ENCODE data around the gene ATP6V0C.

ATP6V0C gene

DNA sequence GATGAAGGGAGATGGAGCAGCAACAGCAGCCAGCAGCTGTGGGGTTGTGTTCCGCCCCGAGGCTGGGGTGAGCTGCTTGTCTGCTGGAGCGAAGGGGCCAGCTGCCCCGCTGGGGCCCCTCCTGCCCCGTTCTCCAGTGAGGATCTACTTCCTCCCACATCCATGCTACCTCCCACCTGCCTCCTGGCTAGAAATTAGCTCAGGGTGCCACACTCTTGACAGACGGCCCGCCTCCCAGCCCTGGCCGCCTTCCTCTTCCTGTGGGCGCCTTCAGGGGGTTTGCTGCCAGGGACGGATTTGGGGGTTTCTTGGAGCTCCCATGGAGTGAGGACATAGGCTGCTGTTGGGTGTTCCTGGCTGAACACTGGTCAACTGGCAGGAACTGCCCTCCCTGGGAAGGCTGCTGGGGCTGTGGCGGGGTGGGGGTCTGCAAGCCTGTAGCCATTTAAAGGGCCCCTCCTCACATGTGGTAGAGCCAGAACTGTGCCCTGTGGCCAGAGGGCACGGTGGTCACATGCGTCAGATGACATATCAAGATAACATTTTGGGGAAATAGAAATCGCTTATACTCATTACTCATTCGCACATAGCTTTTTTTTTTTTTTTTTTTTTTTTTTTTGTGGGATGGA is 25.7 kb upstream of the ATP6V0C start:
- in situ Hi-C loops (cut with MboI; ENCODE audit: low sequenced_read_pairs): loop anchor here (10.0 to 25.0 kb wide), 2 partner anchors 63 to 476 kb away; partner anchors contain the start of genes CCNF, NPW and ZNF598

- in situ Hi-C loops (cut with MboI; ENCODE audit: low sequenced_read_pairs): loop anchor here (10.0 to 25.0 kb wide), 2 partner anchors 65 to 477 kb away; partner anchors contain the start of genes CCNF, NPW and ZNF598
Observed at GRCh38 chr16:2489581-2489980, 24.2 kb upstream of the ATP6V0C start.

GRCh38 chr16:2490190-2491105 is 23.3 kb upstream of the ATP6V0C start:
- in situ Hi-C loops (cut with MboI; ENCODE audit: low sequenced_read_pairs): loop anchor here (25.0 kb wide), 1 partner anchor 478 kb away; the partner anchor contains the start of genes NPW and ZNF598

DNA sequence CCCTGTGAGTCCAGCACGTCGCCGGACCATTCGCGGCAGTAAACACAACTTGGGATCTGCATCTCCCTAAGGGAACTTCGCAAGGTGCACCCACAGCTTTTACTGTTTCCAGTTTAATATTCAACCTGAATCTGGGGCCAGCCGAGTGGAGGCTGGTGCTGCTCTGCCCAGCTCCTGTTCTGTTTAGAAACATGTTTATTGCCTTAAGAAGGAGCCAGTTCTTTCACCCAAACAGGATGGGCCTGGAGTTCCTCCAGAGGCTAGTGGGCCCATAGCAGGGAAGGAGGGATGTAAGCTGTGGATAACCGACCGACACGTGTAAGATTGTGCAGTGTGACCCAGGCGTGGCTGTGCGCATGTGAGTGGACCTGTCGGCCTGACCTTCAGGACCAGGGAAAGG is 21.5 kb upstream of the ATP6V0C start:
- in situ Hi-C loops (cut with MboI; ENCODE audit: low sequenced_read_pairs): loop anchor here (25.0 kb wide), 1 partner anchor 480 kb away; the partner anchor contains the start of genes NPW and ZNF598

DNA sequence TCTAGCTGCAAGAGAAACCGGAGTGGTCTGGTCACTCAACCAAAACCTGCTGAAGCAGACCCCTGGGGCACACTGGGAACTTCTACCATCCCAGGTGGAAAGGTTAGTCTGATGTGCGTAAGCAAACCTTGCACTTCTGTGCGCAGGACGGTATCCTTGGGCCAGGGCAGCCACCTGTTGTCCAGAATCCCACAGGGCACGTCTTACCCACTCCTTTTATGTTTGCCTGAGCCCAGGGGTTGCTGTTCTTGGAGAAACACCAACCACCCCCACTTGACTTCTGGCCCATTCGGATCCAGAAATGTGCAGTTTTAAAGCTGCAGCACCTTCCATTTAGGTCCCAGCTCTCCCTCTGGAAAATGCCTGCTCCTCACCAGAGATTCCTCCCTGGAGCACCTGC is 20.1 kb upstream of the ATP6V0C start:
- in situ Hi-C loops (cut with MboI; ENCODE audit: low sequenced_read_pairs): loop anchor here (25.0 kb wide), 1 partner anchor 481 kb away; the partner anchor contains the start of genes NPW and ZNF598

DNA sequence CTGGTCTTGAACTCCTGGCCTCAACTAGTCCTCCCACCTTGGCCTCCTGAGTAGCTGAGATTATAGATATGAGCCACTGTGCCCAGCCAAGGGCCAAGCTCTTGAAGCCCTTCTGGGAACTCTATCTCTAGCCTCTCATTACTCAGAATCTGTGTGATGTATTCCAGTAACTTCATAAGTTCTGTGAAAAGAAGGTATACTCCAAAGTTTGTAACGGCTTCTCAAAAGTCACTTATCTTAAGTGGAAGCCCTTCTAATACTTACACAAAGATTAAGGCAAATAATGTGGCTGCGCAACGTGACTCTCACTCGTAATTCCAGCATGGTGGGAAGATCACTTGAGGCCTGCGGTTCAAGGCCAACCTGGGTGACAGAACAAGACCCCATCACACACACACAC is 19.1 kb upstream of the ATP6V0C start:
- in situ Hi-C loops (cut with MboI; ENCODE audit: low sequenced_read_pairs): loop anchor here (25.0 kb wide), 1 partner anchor 482 kb away; the partner anchor contains the start of genes NPW and ZNF598

- in situ Hi-C loops (cut with MboI; ENCODE audit: low sequenced_read_pairs): loop anchor here (25.0 kb wide), 1 partner anchor 483 kb away; the partner anchor contains the start of genes NPW and ZNF598
Observed at GRCh38 chr16:2495041-2495440, 18.7 kb upstream of the ATP6V0C start.

DNA sequence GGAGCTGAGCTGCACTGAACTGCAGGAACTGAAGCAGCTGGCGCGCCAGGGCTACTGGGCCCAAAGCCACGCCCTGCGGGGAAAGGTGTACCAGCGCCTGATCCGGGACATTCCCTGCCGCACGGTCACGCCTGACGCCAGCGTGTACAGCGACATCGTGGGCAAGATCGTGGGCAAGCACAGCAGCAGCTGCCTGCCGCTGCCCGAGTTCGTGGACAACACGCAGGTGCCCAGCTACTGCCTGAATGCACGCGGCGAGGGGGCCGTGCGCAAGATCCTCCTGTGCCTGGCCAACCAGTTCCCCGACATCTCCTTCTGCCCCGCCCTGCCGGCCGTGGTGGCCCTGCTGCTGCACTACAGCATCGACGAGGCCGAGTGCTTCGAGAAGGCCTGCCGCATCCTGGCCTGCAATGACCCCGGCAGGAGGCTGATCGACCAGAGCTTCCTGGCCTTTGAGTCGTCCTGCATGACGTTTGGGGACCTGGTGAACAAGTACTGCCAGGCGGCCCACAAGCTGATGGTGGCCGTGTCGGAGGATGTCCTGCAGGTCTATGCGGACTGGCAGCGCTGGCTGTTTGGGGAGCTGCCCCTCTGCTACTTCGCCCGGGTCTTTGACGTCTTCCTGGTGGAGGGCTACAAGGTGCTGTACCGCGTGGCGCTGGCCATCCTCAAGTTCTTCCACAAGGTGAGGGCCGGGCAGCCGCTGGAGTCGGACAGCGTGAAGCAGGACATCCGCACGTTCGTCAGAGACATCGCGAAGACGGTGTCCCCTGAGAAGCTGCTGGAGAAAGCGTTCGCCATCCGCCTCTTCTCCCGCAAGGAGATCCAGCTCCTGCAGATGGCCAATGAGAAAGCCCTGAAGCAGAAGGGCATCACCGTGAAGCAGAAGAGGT is 17.3 kb upstream of the ATP6V0C start:
- in situ Hi-C loops (cut with MboI; ENCODE audit: low sequenced_read_pairs): loop anchor here (25.0 kb wide), 1 partner anchor 484 kb away; the partner anchor contains the start of genes NPW and ZNF598

- in situ Hi-C loops (cut with MboI; ENCODE audit: low sequenced_read_pairs): loop anchor here (25.0 kb wide), 1 partner anchor 485 kb away; the partner anchor contains the start of genes NPW and ZNF598
Observed at GRCh38 chr16:2497116-2497630, 16.6 kb upstream of the ATP6V0C start.

- in situ Hi-C loops (cut with MboI; ENCODE audit: low sequenced_read_pairs): loop anchor here (25.0 kb wide), 1 partner anchor 486 kb away; the partner anchor contains the start of genes NPW and ZNF598
Observed at GRCh38 chr16:2497695-2498484, 15.9 kb upstream of the ATP6V0C start.

- in situ Hi-C loops (cut with MboI; ENCODE audit: low sequenced_read_pairs): loop anchor here (25.0 kb wide), 1 partner anchor 486 kb away; the partner anchor contains the start of genes NPW and ZNF598
Observed at GRCh38 chr16:2498531-2499253, 15.1 kb upstream of the ATP6V0C start.

DNA sequence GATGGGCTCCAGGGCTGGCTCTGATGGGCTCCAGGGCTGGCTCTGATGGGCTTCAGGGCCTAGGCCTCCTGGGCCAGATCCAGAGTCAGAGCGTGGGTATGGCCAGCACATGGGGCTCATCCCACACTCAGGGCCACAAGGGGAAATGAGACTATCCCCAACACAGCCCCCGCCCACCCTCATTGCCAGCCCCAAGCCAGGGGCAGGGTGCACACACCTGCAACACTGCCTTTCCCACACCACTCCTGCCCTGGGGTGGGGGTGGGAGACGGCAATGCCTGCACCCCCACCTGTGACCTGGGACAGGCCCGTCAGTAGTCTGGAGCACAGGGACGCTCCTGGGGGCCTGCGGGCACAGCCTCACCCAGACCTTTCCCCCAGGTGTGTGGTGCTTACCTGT is 14.3 kb upstream of the ATP6V0C start:
- in situ Hi-C loops (cut with MboI; ENCODE audit: low sequenced_read_pairs): loop anchor here (25.0 kb wide), 1 partner anchor 487 kb away; the partner anchor contains the start of genes NPW and ZNF598

DNA sequence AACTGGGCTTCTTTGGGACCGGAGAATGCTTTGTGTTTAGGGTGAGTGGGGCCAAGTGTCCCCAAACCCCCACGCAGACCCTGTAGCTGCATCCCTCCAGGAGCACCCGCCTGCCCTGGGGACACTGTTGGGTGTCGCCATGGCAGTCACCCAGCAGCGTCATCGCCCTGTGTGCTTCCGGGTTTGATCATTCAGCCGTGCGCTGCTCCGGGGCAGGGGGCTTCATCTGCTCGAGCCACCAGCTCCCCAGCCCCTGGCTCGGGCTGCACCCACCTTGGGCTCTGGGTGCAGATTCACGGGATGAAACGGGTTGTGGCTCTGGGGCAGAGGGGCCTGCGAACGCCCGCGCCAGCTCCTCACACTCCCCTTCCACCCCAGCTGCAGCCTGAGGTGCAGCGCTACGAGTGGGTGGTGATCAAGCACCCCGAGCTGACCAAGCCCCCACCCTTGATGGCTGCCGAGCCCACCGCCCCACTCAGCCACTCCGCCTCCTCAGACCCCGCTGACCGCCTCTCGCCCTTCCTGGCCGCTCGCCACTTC is 13.8 kb upstream of the ATP6V0C start:
- in situ Hi-C loops (cut with MboI; ENCODE audit: low sequenced_read_pairs): loop anchor here (25.0 kb wide), 1 partner anchor 488 kb away; the partner anchor contains the start of genes NPW and ZNF598

GRCh38 chr16:2500430-2500917 is 13.3 kb upstream of the ATP6V0C start:
- in situ Hi-C loops (cut with MboI; ENCODE audit: low sequenced_read_pairs): no loop called here

- in situ Hi-C loops (cut with MboI; ENCODE audit: low sequenced_read_pairs): no loop called here
Observed at GRCh38 chr16:2500918-2501750, 12.6 kb upstream of the ATP6V0C start.

- in situ Hi-C loops (cut with MboI; ENCODE audit: low sequenced_read_pairs): no loop called here
Observed at GRCh38 chr16:2501946-2502895, 11.5 kb upstream of the ATP6V0C start.

Measured in HL-60/S4 treated with retinoic acid at 250 ng/mL for 4 days and 3 days (cell line).